ENCODE measurements around the gene EGFL7. TPM values are rescaled to one million over a fixed set of nuclear protein-coding genes. Genes with fewer than 3 reads are reported as not detected.

The EGFL7 gene
- total RNA-seq, 2 donors from 2014 or later, result 0.36 to 0.52 TPM

GRCh38 chr9:136711751-136712689 is 49.3 kb downstream of the EGFL7 start, which contains the start of gene DIPK1B:
Gene DIPK1B (plus strand): TSS chr9:136712572. CDS start chr9:136712666, 94 bp downstream.
- H3K4me3 Mint-ChIP-seq, result peak within 1 kb of the TSS; percentile 37
- no peaks in the 10 kb centered on the region for H3K36me3 Mint-ChIP-seq
- peak in 1 of 2 donors; percentile 21 for ATAC-seq
- H3K4me1 Mint-ChIP-seq (ENCODE audit: low read depth in 2 of 2), result peaks cover 0 to 6% of the 10 kb centered on the region in 2 donors
- H3K27me3 Mint-ChIP-seq, result peaks cover 17 to 26% of the 10 kb centered on the region in 2 donors
- H3K9me3 Mint-ChIP-seq, result no peaks in the 10 kb centered on the region
- DNase-seq (ENCODE audit: low spot score), result no peak
- no peak within 1 kb of the TSS for H3K27ac Mint-ChIP-seq

- peaks cover 0 to 6% of the 10 kb centered on the region in 2 donors for H3K4me1 Mint-ChIP-seq (ENCODE audit: low read depth in 2 of 2)
- no peak for ATAC-seq
- no peak overlapping the region for H3K4me3 Mint-ChIP-seq
- H3K36me3 Mint-ChIP-seq, result no peaks in the 10 kb centered on the region
- no peak overlapping the region for H3K27ac Mint-ChIP-seq
- no peaks in the 10 kb centered on the region for H3K9me3 Mint-ChIP-seq
- peaks cover 17 to 26% of the 10 kb centered on the region in 2 donors for H3K27me3 Mint-ChIP-seq
- DNase-seq (ENCODE audit: low spot score), result no peak
These were observed 50.2 kb downstream of the EGFL7 start for GRCh38 chr9:136712690-136713544.

GRCh38 chr9:136713550-136713949 is 50.8 kb downstream of the EGFL7 start:
- Mint-ChIP-seq H3K4me3 (no peak overlapping the region), H3K27ac (no peak overlapping the region), H3K36me3 (no peaks in the 10 kb centered on the region), H3K9me3 (no peaks in the 10 kb centered on the region), H3K4me1 (ENCODE audit: low read depth in 2 of 2) (peaks cover 0 to 6% of the 10 kb centered on the region in 2 donors), H3K27me3 (peaks cover 17 to 23% of the 10 kb centered on the region in 2 donors)
- ATAC-seq, result no peak
- DNase-seq (ENCODE audit: low spot score), result no peak

GRCh38 chr9:136714096-136714892 is 51.6 kb downstream of the EGFL7 start:
- H3K9me3 Mint-ChIP-seq, result no peaks in the 10 kb centered on the region
- H3K36me3 Mint-ChIP-seq, result no peaks in the 10 kb centered on the region
- H3K27ac Mint-ChIP-seq, result no peak overlapping the region
- H3K27me3 Mint-ChIP-seq, result peaks cover 17 to 23% of the 10 kb centered on the region in 2 donors
- DNase-seq (ENCODE audit: low spot score) (no peak), ATAC-seq (no peak)
- no peak overlapping the region for H3K4me3 Mint-ChIP-seq
- H3K4me1 Mint-ChIP-seq (ENCODE audit: low read depth in 2 of 2), result peaks cover 0 to 6% of the 10 kb centered on the region in 2 donors

GRCh38 chr9:136714893-136715274 is 52.2 kb downstream of the EGFL7 start:
- no peaks in the 10 kb centered on the region for H3K9me3 Mint-ChIP-seq
- H3K36me3 Mint-ChIP-seq, result no peaks in the 10 kb centered on the region
- peaks cover 0 to 6% of the 10 kb centered on the region in 2 donors for H3K4me1 Mint-ChIP-seq (ENCODE audit: low read depth in 2 of 2)
- no peak overlapping the region for H3K4me3 Mint-ChIP-seq
- no peak for ATAC-seq
- DNase-seq (ENCODE audit: low spot score), result no peak
- no peak overlapping the region for H3K27ac Mint-ChIP-seq
- peaks cover 17 to 23% of the 10 kb centered on the region in 2 donors for H3K27me3 Mint-ChIP-seq

GRCh38 chr9:136717399-136717798 is 54.7 kb downstream of the EGFL7 start:
- no peak for ATAC-seq
- DNase-seq (ENCODE audit: low spot score), result no peak
- H3K4me3 Mint-ChIP-seq, result no peak overlapping the region
- no peak overlapping the region for H3K27ac Mint-ChIP-seq
- H3K36me3 Mint-ChIP-seq, result no peaks in the 10 kb centered on the region
- H3K4me1 Mint-ChIP-seq (ENCODE audit: low read depth in 2 of 2), result peaks cover 0 to 6% of the 10 kb centered on the region in 2 donors
- H3K27me3 Mint-ChIP-seq, result peaks cover 0 to 12% of the 10 kb centered on the region in 2 donors
- H3K9me3 Mint-ChIP-seq, result no peaks in the 10 kb centered on the region

- H3K9me3 Mint-ChIP-seq, result no peaks in the 10 kb centered on the region
- H3K4me3 Mint-ChIP-seq, result no peak overlapping the region
- peaks cover 0 to 10% of the 10 kb centered on the region in 2 donors for H3K27me3 Mint-ChIP-seq
- H3K4me1 Mint-ChIP-seq (ENCODE audit: low read depth in 2 of 2), result peaks cover 0 to 3% of the 10 kb centered on the region in 2 donors
- H3K27ac Mint-ChIP-seq, result no peak overlapping the region
- no peaks in the 10 kb centered on the region for H3K36me3 Mint-ChIP-seq
- ATAC-seq, result no peak
- DNase-seq (ENCODE audit: low spot score), result no peak
These were observed 55.9 kb downstream of the EGFL7 start for GRCh38 chr9:136718345-136719194.

- Mint-ChIP-seq H3K27me3 (peaks cover 0 to 5% of the 10 kb centered on the region in 2 donors), H3K9me3 (no peaks in the 10 kb centered on the region), H3K4me3 (no peak overlapping the region), H3K4me1 (ENCODE audit: low read depth in 2 of 2) (peaks cover 3 to 7% of the 10 kb centered on the region in 2 donors), H3K27ac (no peak overlapping the region), H3K36me3 (no peaks in the 10 kb centered on the region)
- DNase-seq (ENCODE audit: low spot score) (no peak), ATAC-seq (no peak)
These were observed 56.6 kb downstream of the EGFL7 start for GRCh38 chr9:136719195-136719880.

GRCh38 chr9:136720251-136720897 is 57.7 kb downstream of the EGFL7 start:
- H3K36me3 Mint-ChIP-seq, result no peaks in the 10 kb centered on the region
- peaks cover 0 to 3% of the 10 kb centered on the region in 2 donors for H3K27me3 Mint-ChIP-seq
- H3K9me3 Mint-ChIP-seq, result no peaks in the 10 kb centered on the region
- DNase-seq (ENCODE audit: low spot score) (no peak), ATAC-seq (no peak)
- no peak overlapping the region for H3K4me3 Mint-ChIP-seq
- peaks cover 3 to 9% of the 10 kb centered on the region in 2 donors for H3K4me1 Mint-ChIP-seq (ENCODE audit: low read depth in 2 of 2)
- H3K27ac Mint-ChIP-seq, result no peak overlapping the region

- no peak for ATAC-seq
- Mint-ChIP-seq H3K36me3 (no peaks in the 10 kb centered on the region), H3K27ac (no peak overlapping the region), H3K4me1 (ENCODE audit: low read depth in 2 of 2) (peaks cover 3 to 9% of the 10 kb centered on the region in 2 donors), H3K27me3 (peaks cover 0 to under 1% of the 10 kb centered on the region in 2 donors), H3K4me3 (no peak overlapping the region), H3K9me3 (no peaks in the 10 kb centered on the region)
- no peak for DNase-seq (ENCODE audit: low spot score)
These were observed 58.2 kb downstream of the EGFL7 start for GRCh38 chr9:136720898-136721338.

GRCh38 chr9:136721339-136722092 is 58.8 kb downstream of the EGFL7 start:
- Mint-ChIP-seq H3K27ac (no peak overlapping the region), H3K4me1 (ENCODE audit: low read depth in 2 of 2) (peaks cover 7 to 12% of the 10 kb centered on the region in 2 donors), H3K4me3 (no peak overlapping the region), H3K36me3 (peaks cover 2% of the 10 kb centered on the region), H3K27me3 (no peaks in the 10 kb centered on the region), H3K9me3 (no peaks in the 10 kb centered on the region)
- ATAC-seq (peak in 1 of 2 donors; percentile 7), DNase-seq (ENCODE audit: low spot score) (no peak)
